ENCODE measurements around the gene MLC1. TPM values are rescaled to one million over a fixed set of nuclear protein-coding genes. Genes with fewer than 3 reads are reported as not detected.

MLC1 gene
- polyA plus RNA-seq, 1 donor, result 1.3 TPM

DNA sequence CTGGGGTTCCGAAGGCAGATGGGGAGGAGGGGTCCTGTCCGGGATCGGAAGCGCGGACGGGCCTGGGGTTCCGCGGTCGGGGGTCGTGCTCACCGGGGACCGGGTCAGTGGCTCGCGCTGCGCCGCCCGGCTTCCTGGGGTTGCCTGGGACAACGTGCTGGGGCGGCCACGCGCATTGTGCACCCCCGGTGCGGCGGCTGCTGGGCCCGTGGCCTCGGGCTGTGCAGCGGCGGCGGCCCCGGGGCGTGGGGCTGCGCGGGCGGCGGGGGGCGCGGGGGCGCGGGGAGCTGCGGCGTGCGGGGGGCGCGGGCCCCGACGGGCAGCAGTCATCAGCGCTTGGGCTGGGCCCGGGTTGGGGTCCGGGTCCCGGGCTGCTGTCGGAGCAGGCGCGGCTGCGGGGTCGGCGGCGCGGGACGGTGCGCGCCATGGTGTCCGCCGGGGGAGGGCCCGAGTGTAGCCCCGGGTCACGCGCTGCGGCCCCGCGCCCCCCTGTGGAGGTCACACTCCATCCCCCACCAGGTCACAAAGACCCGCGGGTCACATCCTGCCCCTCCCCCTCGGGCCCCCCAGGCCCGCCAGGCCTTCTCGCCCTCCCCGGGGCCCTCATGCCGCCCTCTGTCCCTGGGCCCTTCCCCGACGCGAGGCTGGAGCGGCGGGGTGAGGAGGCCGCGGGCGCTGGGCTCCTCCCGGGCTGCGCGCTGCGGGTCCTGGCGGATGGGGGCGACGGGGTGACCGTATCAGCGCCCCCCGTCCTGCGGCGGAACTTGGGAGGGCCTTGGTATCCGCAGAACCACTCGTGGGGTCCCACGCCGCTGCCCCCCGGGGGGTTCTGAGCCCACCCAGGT lies 26.9 kb downstream of the MLC1 start, which contains the start of gene TTLL8:
Gene TTLL8, minus strand, starts transcription at position 238 of the 845 bp plus-strand sequence.
- DNase-seq, result no peak

- DNase-seq, result no peak
Observed at GRCh38 chr22:50057278-50058060, 27.8 kb downstream of the MLC1 start.

DNA sequence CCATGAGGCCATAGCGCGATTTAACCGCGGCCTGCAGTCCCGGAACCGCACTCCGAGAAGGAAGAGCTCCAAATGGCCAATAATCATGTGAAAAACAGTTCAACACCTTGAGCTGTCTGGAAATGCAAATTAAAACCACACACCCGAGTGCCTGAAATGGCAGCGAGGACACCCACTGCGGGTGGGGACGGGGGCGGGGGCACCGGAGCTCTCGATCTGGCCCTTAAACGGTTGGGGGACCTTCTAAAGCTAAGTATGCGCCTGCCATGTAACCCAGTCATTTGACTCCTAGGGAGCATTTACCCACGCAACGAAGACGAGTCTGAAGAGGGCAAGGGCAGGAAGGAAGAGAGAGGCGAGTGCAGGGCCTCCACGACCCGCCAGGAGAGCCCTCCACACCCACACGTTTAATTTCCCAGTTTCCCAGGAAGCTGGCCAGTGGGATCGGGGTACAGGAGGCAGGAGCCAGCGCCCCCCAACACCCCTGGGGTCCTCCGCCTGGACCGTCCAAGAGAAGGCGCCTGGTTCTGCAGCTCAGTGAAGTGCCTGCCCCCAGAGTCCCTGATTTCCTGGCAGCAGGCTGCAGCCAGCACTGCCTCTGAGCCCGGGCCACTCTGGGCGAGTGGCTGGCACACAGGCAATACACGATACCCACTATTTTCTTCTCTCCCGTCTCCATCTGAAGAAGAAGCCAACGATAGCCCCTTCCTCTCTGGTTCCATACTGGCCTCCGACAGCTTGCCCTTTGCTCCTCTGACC lies 28.8 kb downstream of the MLC1 start:
- no peak for DNase-seq

DNA sequence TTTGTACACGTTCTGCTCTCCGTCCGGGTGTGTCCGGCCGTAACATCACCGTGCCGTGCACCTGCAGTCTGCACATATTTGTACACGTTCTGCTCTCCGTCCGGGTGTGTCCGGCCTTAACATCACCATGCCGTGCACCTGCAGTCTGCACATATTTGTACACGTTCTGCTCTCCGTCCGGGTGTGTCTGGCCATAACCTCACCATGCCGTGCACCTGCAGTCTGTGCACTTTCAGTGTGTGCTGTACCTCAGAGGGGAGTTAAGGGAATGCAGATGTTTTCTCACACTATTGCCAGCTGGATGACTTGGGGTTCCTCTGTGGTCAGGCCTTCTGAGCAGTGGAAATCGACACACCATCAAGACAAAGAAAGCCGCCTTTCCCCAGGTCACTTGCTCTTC lies 31.4 kb downstream of the MLC1 start:
- no peak for DNase-seq

DNA sequence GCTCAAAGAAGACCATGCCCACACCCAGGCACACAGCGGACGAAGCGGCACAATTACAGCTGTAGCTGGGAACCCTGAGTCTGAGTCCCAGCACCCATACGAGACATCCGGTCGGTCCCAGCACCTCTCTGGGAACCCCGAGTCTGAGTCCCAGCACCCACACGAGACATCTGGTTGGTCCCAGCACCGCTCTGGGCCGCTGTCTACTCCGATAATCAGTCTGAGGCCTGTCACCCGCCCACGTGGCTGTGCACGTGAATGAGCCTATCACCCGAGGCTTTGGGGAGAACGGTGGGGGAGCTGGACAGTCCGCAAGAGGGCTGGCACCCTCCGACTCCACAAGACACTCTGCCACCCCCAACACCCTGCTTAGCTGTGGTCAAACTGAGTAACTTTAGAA lies 33.3 kb downstream of the MLC1 start:
- no peak for DNase-seq

DNA sequence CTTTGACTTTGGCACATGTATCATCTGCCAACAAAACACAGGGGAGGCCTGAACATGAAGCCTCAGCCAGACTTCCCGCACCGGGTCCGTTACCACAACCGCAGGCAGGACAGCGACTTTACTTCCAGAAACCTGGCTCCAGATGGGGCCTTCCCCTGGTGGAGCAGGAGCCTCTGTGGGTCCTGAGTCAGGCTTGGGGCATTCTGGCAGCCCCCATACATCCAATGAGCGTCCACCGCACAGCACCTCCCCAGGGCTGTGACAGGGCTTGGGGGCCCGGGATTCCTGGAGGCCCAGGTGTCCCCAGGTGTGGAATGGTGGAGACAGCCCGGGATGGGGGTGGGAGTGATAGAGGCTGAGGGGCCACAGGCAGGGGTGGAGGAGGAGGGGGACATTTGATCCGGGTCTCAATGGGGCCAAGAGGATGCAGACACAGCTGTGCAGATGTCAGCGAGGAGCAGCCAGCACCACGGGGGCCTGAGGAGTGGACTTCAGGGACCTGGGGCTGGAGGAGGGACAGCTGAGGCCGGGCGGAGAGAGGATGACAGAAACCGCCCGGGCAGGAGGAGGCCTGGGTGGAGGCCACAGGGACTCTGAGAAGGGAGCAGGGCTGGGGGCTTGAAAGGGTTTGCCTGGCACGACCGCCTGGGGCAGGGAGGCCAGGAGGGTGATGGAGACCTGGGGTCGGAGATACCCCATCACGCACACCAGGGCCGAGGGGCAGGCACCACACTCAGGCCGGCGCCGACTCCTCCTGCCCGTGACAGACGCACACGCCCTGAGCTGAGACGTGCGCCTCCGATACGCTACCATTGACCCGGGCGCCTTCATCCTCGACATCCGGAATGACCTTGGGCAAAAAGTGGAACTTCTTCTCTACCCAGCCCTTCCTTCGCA lies 35.7 kb downstream of the MLC1 start:
- DNase-seq, result no peak

- DNase-seq, result no peak
Observed at GRCh38 chr22:50048836-50049235, 36.4 kb downstream of the MLC1 start.

- DNase-seq, result peak; percentile 19
Observed at GRCh38 chr22:50048061-50048765, 37.0 kb downstream of the MLC1 start.

- DNase-seq, result no peak
Observed at GRCh38 chr22:50047346-50047745, 37.9 kb downstream of the MLC1 start.

DNA sequence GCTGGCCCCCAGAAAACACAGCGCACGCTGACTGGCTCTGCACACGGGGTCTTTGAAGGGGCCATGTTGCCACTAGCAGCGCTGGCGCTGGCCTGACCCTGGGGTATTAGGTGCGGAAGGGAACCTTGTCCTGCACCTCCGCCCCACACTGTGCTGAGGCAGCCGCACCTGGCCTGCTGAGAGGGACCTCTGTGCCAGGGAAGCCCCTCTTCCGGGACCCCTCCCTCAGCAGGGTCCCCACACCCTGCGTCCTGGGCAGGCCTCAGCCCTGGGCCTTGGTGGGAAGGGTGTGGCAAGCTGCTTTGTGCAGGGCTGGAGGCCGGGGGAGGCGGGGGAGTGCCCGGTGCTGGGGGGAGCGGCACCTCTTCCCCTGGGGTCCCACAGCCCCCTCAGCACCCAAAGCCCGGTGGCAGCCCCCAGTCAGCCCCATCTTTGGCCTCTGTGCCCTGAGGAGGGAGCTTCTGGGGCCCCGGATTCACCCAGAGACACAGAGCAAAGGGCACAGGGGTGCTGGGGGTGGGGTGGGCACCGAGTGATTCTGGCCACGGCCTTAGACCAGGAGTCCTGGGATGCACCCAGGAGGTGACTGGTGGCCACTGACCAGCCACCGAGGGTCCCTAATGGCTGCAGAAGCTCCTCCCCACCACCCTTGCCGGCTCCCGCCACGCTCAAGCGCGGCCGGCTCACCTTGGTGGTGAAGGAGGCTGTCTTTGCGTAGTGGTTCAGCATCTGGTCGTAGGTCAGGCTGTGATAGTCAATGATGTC lies 38.6 kb downstream of the MLC1 start:
- no peak for DNase-seq

DNA sequence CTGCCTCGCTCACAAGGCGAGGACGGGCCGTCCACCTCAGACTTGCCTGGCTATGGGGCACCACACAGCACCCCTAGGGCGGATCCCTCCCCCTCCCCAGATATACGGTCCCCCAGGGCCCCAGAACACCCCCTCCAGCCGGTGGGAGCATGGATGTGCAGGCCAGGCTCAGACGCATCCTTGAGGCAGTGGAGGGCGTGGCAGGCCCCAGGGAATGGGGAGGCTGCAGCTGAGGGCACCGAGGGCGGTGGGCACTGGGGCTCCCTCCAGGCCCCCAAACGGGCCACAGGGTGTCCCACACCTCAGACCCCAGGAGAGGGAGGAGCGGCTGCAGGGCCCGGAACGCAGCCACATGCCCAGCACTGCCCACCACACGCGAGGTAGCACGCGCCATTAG lies 39.2 kb downstream of the MLC1 start:
- no peak for DNase-seq

- DNase-seq, result no peak
Observed at GRCh38 chr22:50045211-50046018, 39.8 kb downstream of the MLC1 start.

- DNase-seq, result no peak
Observed at GRCh38 chr22:50044485-50045118, 40.6 kb downstream of the MLC1 start.

- DNase-seq, result no peak
Observed at GRCh38 chr22:50041361-50042065, 43.7 kb downstream of the MLC1 start.

DNA sequence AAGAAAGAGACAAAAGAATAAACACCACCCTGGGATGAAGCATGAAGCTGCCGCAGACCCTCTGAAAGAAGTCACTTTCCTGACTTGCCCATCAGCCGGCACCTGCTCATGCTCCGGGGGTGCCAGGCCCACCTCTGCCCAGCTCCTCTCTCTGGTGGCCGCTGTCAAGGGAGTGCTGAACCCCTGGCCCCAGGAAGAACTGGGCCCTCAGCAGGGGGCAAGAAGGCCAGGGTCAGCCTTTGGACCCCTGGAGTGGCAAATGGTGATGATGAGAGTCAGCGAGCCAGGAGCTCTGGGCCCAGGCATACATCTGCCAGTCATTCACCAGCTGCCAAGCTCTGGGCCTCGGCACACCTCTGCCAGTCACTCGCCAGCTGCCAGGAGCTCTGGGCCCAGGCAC lies 44.5 kb downstream of the MLC1 start:
- no peak for DNase-seq

- no peak for DNase-seq
Observed at GRCh38 chr22:50039669-50040443, 45.4 kb downstream of the MLC1 start.

- no peak for DNase-seq
Observed at GRCh38 chr22:50035976-50036724, 49.1 kb downstream of the MLC1 start.
